GM19025 (cell line): Measurements from ENCODE around the gene DSCAM.

Experiments used
- ATAC-seq: cut with Tn5 transposase; IDR thresholded peaks from one replicate; pipeline ENCODE4 v1.9.1; 2021; ENCODE audit warnings: mild to moderate bottlenecking, low read depth, moderate library complexity; ENCODE audit not compliant: unreplicated experiment

Gene DSCAM

GRCh38 chr21:40839521-40839920 is 7.4 kb downstream of the DSCAM start:
- ATAC-seq: no peak

DNA sequence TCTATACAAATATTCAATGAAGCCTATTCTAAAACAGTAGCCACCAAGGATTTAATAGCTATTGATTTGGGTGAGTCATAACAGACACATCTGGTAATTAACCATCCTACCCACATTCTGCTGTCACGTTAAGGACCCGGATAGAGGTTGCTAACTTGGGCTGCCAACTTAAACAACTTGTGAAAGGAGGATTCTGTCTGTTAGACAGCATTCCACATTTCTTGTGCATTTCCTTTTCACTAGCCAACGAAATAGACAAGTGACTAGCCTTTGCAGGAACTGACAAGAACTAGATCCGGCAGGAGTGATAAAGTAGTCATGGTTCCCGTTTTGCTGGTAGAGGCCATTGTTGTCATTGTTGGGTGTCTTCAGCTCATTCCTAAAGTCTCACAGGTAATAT is 9.5 kb downstream of the DSCAM start:
- ATAC-seq: no peak

- no peak for ATAC-seq
Measured at GRCh38 chr21:40835184-40835694, 11.7 kb downstream of the DSCAM start.

GRCh38 chr21:40833184-40833583 is 13.8 kb downstream of the DSCAM start:
- ATAC-seq: no peak

DNA sequence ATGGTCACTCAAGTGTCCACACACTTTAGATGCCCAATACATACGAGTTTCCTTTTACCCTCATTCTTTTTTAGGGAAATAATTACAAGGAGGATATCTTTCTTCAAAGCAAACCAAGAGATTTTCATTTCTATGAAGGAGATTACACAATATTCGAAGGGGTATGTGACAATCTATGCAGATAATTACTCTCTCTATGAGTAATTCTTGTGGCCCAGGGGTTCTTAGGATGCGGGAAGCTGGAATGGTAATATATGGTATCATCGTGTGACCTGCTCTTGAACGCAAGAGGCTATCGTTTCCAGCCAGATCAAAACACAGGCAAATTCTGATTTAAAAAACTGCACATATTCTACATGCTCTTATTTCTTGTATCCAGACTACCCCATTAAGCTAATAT is 14.6 kb downstream of the DSCAM start:
- ATAC-seq: no peak

GRCh38 chr21:40830836-40831235 is 16.1 kb downstream of the DSCAM start:
- ATAC-seq: no peak

DNA sequence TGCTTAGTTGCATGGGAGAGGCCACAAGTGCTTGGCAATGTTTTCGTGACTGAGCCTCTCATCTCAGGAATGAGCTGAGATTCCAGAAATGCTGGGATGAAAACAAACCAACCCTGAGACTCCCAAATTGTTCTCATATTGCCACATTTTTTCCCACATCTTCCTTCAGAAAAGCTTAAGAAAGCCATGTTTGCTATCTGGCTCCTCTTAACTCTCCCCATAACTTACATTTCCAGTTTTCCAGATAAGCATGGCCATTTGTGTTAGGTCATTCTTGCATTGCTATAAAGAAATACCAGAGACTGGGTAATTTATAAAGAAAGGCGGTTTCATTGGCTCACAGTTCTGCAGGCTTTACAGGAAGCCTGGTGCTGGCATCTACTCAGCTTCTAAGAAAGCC is 17.2 kb downstream of the DSCAM start:
- no peak for ATAC-seq

DNA sequence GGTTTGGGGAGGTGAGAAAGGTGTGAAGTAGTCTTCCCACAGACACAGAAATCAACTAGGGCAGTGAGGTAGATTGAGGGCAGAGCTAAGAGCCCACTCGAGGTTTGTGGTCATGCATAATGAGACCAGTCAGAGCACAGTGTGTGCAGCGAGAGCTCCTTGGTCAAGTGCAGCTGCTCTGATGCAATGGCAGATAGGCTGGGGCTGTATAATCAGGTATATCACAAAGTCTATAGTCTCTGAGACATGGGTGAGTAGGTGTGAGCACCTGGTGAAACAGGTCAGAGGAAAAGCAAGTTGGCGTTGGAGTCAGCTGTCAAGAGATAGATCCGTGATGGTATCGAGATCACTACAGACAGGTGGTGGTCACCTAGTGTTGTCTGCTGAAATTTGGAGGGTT is 17.6 kb downstream of the DSCAM start:
- ATAC-seq: no peak

GRCh38 chr21:40827509-40827908 is 19.4 kb downstream of the DSCAM start:
- ATAC-seq: no peak

DNA sequence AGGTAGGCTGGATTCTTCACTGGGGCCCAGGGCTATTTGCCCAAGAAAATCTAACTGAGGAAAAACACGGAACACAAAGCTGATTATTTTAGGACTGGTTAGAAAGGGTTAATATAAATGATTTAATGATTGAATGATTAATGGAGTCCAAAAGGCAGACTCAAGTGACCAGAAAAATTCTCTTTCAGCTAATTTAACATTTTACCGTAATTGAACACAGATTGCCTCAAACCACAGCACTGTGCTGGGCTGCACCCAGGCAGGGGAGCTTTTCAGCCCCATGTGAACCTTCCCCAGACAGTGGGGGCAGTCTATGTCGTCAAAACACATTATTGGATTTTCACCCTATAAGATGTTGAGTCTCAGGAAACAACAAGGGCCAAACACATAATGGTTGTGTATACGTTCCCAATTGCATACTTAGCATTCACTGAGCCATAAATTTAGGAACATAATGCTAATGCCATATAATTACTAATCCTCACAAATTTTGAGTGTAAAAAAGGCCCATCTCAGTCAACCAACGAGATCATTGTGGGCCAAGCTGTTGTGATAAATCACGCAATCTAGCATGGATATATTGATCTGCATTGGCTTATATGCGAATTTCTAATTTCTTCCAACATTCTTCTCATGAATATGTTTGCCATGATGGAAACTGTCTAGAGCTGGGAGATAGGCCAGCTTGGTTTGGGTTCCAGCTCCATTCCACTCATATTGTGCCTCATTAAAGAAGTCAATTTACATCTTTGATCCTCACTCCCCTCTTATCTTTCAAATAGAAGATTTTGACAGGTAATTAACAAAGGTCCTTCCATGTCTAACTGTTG is 27.7 kb downstream of the DSCAM start:
- no peak for ATAC-seq

GRCh38 chr21:40813918-40814317 is 33.0 kb downstream of the DSCAM start:
- no peak for ATAC-seq

DNA sequence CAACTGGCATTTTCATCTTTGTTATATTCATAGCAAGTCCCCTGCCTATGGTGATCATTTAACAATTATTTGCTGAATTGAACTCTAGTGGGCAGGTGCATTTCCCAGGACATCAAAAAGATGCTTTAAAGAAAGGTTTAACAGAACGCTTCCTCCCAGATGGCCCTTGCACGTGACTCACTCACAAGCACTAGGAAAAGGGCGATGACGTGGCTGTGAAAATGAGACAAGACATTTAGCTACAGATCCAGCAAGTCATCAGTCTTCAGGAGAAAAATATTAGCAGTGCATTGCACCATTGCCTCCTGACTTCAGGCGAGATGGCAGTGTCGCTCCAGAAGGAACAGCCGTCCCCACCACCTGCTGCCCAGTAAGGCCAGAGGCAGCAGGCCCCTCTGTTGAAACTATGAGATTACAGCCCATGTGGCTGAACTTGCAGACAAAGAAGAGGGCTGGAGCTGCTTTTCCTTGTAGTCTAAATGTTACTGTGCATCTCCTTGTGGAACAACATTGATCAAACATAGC is 37.2 kb downstream of the DSCAM start:
- ATAC-seq: no peak

DNA sequence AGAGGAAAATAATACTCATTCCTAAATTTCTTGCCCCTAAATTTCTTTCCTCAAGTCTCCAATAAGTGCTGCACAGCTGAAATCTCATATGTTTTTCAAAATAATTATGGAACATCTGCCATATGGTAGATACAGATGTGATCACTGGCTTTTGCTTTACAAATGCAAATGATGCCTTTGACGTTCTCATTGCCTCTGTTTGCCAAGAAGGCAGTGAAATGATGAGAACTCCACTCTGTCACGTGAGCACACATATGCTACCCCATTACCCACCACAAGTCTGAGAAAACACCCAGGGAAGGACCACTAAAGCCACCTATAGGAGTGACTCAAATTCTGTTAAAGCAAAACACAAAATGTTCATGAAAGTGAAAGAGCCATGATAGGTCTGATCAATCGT is 43.9 kb downstream of the DSCAM start:
- no peak for ATAC-seq

DNA sequence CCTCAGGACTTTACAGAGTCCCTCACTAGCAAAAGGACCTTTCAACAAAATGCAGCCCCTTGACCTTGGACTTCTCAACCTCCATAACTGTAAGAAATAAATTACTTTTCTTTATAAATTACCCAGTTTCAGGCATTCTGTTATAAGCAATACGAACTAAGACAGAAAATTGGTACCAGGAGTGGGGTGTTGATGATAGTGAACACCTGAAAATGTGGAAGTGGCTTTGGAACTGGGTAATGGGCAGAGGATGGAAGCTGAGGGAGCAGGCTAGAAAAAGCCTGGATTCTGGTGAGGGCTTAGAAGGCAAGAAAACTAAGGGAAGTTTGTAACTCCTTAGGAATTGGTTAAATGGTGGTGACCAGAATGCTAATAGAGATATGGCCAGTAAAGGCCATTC is 46.8 kb downstream of the DSCAM start:
- no peak for ATAC-seq

- no peak for ATAC-seq
Measured at GRCh38 chr21:40797891-40798290, 49.1 kb downstream of the DSCAM start.

- ATAC-seq: no peak
Measured at GRCh38 chr21:40797410-40797809, 49.5 kb downstream of the DSCAM start.

GRCh38 chr21:40796464-40796863 is 50.5 kb downstream of the DSCAM start:
- ATAC-seq: no peak

DNA sequence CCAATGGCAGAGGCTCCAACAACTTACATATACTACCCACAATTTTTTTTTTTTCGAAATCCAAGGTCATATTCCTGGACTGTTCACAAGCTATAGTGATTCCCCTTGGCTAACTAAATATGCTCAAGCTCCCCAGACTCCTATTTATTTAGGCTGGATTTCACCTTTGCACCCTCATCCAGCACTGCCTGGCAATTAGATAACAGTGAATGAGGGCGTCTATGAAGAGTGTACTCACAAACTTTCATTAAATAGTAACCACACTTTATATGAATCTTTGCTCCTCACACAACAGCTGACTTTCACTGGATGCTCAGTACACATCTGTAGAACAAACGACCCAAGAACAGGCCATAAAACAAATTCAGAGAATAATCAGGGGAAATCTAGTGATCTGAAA is 51.6 kb downstream of the DSCAM start:
- ATAC-seq: no peak

- ATAC-seq: no peak
Measured at GRCh38 chr21:40792691-40793456, 54.1 kb downstream of the DSCAM start.

GRCh38 chr21:40788635-40789034 is 58.3 kb downstream of the DSCAM start:
- ATAC-seq: no peak

DNA sequence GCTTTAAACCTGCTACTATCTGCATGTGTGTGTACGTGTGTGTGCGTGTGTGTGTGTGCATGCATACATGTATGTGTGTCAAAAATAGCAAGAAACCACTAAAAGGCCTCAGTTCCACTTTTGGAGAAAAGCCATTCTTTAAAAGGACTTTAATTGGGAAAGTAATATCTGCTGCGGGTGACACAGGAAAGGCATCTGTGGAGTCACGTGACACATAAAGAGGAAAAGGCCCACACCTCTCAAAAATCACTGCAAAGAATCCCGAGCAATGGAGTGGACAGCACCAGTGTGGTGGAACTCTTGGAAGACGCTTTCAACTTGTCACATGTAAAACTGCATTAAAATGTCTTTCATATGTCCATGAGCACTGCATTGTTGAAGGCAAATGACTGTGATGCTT is 63.6 kb downstream of the DSCAM start:
- ATAC-seq: no peak
